ENCODE measurements around the gene RABEP1. TPM values are rescaled to one million over a fixed set of nuclear protein-coding genes. Genes with fewer than 3 reads are reported as not detected.

The RABEP1 gene
- total RNA-seq, 1 donor from 2014 or later: 67.5 TPM

DNA sequence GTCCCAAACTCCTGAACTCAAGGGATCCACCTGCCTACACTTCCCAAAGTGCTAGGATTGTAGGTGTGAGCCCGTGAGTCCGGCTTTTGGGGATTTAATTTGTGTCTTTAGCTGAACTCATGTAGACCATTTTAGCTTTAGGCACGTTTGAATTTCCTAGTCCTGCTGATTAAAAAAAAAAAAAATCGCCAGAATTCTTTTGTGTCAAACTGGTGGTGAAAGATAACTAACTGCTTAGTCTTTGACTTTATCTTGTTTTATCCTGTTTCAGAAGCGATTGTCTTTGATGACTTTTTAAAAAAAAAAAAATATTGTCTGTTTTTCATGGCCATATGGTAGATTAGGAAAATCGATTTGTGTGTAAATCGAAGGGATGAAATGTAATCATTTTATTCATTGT lies 2.6 kb downstream of the RABEP1 start:
- peak overlapping the region; percentile 35 for H3K27ac Mint-ChIP-seq
- H3K36me3 Mint-ChIP-seq (ENCODE audit: low read depth): peaks cover 16% of the 10 kb centered on the region
- intact Hi-C loops (cut with micrococcal nuclease): loop anchor here (5.0 kb wide), 1 partner anchor 1142 kb away; the partner anchor contains the start of genes CYB5D2 and ZZEF1
- H3K4me3 Mint-ChIP-seq: peak overlapping the region; percentile 92
- ATAC-seq (ENCODE audit: low read depth) (no peak), DNase-seq (no peak)
- H3K27me3 Mint-ChIP-seq: no peaks in the 10 kb centered on the region
- no peaks in the 10 kb centered on the region for H3K9me3 Mint-ChIP-seq
- ChIA-PET CTCF (no interaction called here), POLR2A (interaction anchor here (0.7 to 1.3 kb wide), 4 partner anchors 30 to 312 kb away, joined by 3 to 5 read pairs (median 4); partner anchors contain the start of gene ZNF594)
- TF ChIP-seq CTCF (IDR thresholded peaks at IDR 0.05): no peak
- peaks cover 65% of the 10 kb centered on the region for H3K4me1 Mint-ChIP-seq

GRCh38 chr17:5286846-5287245 lies 4.8 kb downstream of the RABEP1 start:
- TF ChIP-seq CTCF (IDR thresholded peaks at IDR 0.05): no peak
- Mint-ChIP-seq H3K9me3 (no peaks in the 10 kb centered on the region), H3K4me1 (peaks cover 70% of the 10 kb centered on the region), H3K4me3 (no peak overlapping the region), H3K36me3 (ENCODE audit: low read depth) (peaks cover 24% of the 10 kb centered on the region), H3K27me3 (no peaks in the 10 kb centered on the region), H3K27ac (no peak overlapping the region)
- intact Hi-C loops (cut with micrococcal nuclease): no loop called here
- ChIA-PET CTCF (no interaction called here), POLR2A (no interaction called here)
- no peak for ATAC-seq (ENCODE audit: low read depth)
- DNase-seq: no peak

DNA sequence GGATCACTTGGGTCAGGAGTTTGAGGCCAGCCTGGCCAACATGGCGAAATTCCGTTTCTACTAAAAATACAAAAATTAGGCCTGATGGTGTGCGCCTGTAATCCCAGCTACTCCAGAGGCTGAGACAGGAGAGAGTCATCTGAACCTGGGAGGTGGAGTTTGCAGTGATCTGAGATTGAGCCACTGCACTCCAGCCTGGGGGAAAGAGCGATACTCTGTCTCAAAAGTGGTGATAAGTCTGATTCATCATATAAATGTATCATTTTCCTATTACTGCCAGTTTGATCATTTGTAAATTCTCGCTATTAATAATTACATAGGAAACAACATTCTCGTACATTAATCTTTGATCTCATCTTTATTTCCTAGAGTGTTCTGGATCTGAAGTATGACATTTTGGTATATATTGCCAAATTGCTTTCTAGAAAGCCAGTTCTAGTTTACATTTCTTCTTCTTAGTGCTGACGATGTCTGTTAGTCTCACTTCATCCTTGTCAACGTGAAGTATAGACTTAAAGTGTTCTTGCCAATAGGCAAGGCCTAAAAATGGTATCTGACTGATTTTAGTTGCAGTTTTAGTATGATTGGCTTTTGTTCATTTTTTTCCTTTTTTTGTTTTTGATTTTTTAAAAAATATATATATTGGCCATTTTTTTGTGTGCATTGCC lies 9.7 kb downstream of the RABEP1 start:
- ATAC-seq (ENCODE audit: low read depth): no peak
- Mint-ChIP-seq H3K4me1 (peaks cover 56% of the 10 kb centered on the region), H3K36me3 (ENCODE audit: low read depth) (peaks cover 27% of the 10 kb centered on the region), H3K9me3 (no peaks in the 10 kb centered on the region), H3K4me3 (no peak overlapping the region), H3K27ac (no peak overlapping the region), H3K27me3 (no peaks in the 10 kb centered on the region)
- no peak for DNase-seq
- ChIA-PET POLR2A (no interaction called here), CTCF (no interaction called here)
- no peak for TF ChIP-seq CTCF (IDR thresholded peaks at IDR 0.05)
- intact Hi-C loops (cut with micrococcal nuclease): no loop called here

DNA sequence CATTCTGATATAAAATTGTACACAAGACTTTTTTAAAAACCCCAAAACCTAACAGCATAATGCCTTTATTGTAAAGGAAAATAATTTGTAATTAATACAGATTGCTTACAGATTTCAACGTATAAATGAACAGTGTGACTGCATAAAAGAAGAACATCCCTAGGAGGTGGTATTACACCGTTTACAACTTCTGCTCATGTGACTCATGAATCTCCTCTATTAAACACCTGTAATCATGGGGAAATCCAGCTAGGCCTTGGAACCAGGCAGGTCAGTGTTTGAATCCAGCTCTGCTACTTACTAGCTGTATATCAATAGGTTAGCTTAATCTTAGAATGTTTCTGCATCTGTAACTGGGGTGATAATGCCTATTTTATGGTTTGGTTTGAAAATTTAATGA lies 15.2 kb downstream of the RABEP1 start:
- ChIA-PET CTCF (interaction anchor here (0.7 to 3.8 kb wide), 10 partner anchors 8 to 144 kb away, joined by 3 to 27 read pairs (median 4); partner anchors contain the start of genes C1QBP and ZNF594), POLR2A (interaction anchor here (1.0 to 1.8 kb wide), 3 partner anchors 11 to 189 kb away, joined by 3 to 7 read pairs (median 4); partner anchors contain the start of genes DERL2, MIS12 and RABEP1)
- TF ChIP-seq CTCF (IDR thresholded peaks at IDR 0.05): no peak
- peaks cover 38% of the 10 kb centered on the region for H3K36me3 Mint-ChIP-seq (ENCODE audit: low read depth)
- ATAC-seq (ENCODE audit: low read depth) (peak; percentile 77), DNase-seq (no peak)
- no peaks in the 10 kb centered on the region for H3K9me3 Mint-ChIP-seq
- no peaks in the 10 kb centered on the region for H3K27me3 Mint-ChIP-seq
- H3K4me1 Mint-ChIP-seq: peaks cover 62% of the 10 kb centered on the region
- intact Hi-C loops (cut with micrococcal nuclease): loop anchor here (2.0 kb wide), 1 partner anchor 14 kb away; the partner anchor contains the start of gene RABEP1
- no peak overlapping the region for H3K4me3 Mint-ChIP-seq
- H3K27ac Mint-ChIP-seq: peak overlapping the region; percentile 57

DNA sequence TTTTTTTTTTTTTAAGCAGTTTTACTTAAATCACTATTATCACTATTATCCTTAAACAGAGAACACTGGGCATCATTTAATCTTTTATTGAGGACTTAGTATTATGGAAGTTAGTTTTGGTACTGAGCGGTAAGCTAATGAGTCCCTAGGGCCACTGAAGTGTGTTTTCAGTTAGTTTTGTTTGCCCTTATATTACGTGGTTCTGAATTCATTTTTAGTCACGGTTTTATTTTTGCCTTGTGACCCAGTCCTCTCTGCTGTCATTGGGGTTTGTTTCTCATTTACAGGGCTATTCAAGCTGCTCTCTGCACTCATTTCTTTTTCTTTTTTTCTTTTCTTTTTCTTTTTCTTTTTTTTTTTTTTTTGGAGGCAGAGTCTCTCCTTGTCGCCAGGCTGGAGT lies 17.3 kb downstream of the RABEP1 start:
- ChIA-PET POLR2A (interaction anchor here (0.6 to 1.2 kb wide), 2 partner anchors 18 to 77 kb away, joined by 3 to 7 read pairs; no protein-coding TSS in a partner anchor), CTCF (no interaction called here)
- ATAC-seq (ENCODE audit: low read depth) (no peak), DNase-seq (no peak)
- Mint-ChIP-seq H3K27ac (peak overlapping the region; percentile 35), H3K36me3 (ENCODE audit: low read depth) (peaks cover 34% of the 10 kb centered on the region), H3K4me3 (no peak overlapping the region), H3K27me3 (no peaks in the 10 kb centered on the region), H3K4me1 (peaks cover 56% of the 10 kb centered on the region), H3K9me3 (no peaks in the 10 kb centered on the region)
- TF ChIP-seq CTCF (IDR thresholded peaks at IDR 0.05): no peak
- intact Hi-C loops (cut with micrococcal nuclease): no loop called here
